Ascending aorta (tissue), 2 donors: ENCODE results near the gene QRSL1. TPM values are rescaled to one million over a fixed set of nuclear protein-coding genes. Genes with fewer than 3 reads are reported as not detected.
"Not testable (repeated sequence)": the region's sequence is repeated elsewhere in the genome, so short reads cannot be mapped to it uniquely, and the experiment has no call there.

Experiments used
- DNase-seq, 2 donors: peaks; one replicate each; pipeline ENCODE4 v3.0.0-alpha.2; 2019; ENCODE audit warnings: low spot score in 2 of 2
- H3K27ac ChIP-seq, 2 donors: fragments of 200-600 bp; sonication (generic); one replicate each; pipeline ENCODE4 v1.5.1; 2016 to 2017; ENCODE audit warnings: mild to moderate bottlenecking in 1 of 2
- H3K27me3 ChIP-seq: fragments of 200-600 bp; sonication (generic); one replicate; pipeline ENCODE4 v1.5.1; 2017
- H3K36me3 ChIP-seq, 2 donors: fragments of 200-600 bp; sonication (generic); one replicate each; pipeline ENCODE4 v1.5.1; 2016
- H3K4me1 ChIP-seq, 2 donors: fragments of 200-600 bp; sonication (generic); one replicate each; pipeline ENCODE4 v1.5.1; 2016 to 2017; ENCODE audit warnings: mild to moderate bottlenecking in 1 of 2
- H3K4me3 ChIP-seq, 2 donors: fragments of 200-600 bp; sonication (generic); one replicate each; pipeline ENCODE4 v1.5.1; 2016 to 2017; ENCODE audit warnings: mild to moderate bottlenecking in 1 of 2
- H3K9me3 ChIP-seq, 2 donors: fragments of 200-600 bp; sonication (generic); one replicate each; pipeline ENCODE4 v1.5.1; 2016
- intact Hi-C: fragments of 100-400 bp; cut with DNase I; formaldehyde crosslinking; loops from one replicate; pipeline ENCODE4 v1.15.1; 2023
- total RNA-seq: library from RNA; depleted of rRNA; stranded (reverse); fragments of >200 nt; gene quantifications from one replicate; pipeline ENCODE4 v1.1.0, GENCODE V29; 2016
- TF ChIP-seq, protein P1 (sequence below), 3 experiments: fragments of 200-600 bp in 2 of 3; fragments of 450-650 bp in 1 of 3; sonication (generic) in 2 of 3; IDR thresholded peaks; one replicate each; pipeline ENCODE4 v1.5.1; 2016 to 2019; ENCODE audit warnings: antibody characterized with exemption in 3 of 3, mild to moderate bottlenecking in 1 of 3, moderate library complexity in 1 of 3

Gene QRSL1
- total RNA-seq, 1 donor from 2014 or later = 3.9 TPM

DNA sequence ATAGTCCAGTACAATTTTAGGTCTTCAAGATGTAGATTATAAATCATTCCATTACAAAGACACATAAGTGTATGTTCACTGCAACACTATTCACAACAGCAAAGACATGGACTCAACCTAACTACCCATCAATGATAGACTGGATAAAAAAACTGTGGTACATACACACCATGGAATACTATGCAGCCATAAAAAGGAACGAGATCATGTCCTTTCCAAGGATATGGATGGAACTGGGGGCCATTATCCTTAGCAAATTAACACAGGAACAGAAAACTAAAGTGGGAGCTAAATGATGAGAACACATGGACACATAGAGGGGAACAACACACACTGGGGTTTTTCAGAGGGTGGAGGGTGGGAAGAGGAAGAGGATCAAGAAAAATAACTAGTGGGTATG lies 6.3 kb upstream of the QRSL1 start:
- no peak for DNase-seq
- Histone ChIP-seq H3K4me3 (no peak overlapping the region), H3K9me3 (no peaks in the 10 kb centered on the region), H3K4me1 (no peaks in the 10 kb centered on the region), H3K27ac (no peak overlapping the region), H3K27me3 (no peaks in the 10 kb centered on the region), H3K36me3 (peaks cover 0 to 4% of the 10 kb centered on the region in 2 donors)
- intact Hi-C loops = no loop called here
- TF ChIP-seq, protein P1, sequence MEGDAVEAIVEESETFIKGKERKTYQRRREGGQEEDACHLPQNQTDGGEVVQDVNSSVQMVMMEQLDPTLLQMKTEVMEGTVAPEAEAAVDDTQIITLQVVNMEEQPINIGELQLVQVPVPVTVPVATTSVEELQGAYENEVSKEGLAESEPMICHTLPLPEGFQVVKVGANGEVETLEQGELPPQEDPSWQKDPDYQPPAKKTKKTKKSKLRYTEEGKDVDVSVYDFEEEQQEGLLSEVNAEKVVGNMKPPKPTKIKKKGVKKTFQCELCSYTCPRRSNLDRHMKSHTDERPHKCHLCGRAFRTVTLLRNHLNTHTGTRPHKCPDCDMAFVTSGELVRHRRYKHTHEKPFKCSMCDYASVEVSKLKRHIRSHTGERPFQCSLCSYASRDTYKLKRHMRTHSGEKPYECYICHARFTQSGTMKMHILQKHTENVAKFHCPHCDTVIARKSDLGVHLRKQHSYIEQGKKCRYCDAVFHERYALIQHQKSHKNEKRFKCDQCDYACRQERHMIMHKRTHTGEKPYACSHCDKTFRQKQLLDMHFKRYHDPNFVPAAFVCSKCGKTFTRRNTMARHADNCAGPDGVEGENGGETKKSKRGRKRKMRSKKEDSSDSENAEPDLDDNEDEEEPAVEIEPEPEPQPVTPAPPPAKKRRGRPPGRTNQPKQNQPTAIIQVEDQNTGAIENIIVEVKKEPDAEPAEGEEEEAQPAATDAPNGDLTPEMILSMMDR (IDR thresholded peaks at IDR 0.05) = no peak

DNA sequence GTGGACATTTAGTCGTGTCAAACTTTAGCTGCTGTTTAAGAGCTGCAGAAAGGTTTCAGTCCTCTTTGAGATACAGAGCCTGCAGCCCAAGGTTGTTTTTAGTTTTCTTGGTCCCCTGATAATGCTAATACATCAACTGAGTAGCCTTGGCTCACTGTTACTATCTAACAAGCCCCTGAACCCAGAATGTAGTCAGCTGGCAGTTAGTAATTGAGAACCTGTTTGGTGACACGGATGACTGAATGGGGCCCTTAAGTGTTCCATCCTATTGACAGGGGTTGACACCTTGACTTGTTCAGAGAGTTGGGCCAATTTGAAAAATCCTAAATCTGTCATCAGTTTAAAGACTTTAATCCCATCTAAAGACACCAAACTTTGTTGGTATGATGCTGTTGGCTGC lies 2.9 kb upstream of the QRSL1 start:
- Histone ChIP-seq H3K27ac (no peak overlapping the region), H3K27me3 (no peaks in the 10 kb centered on the region), H3K4me3 (no peak overlapping the region), H3K4me1 (peaks cover 0 to 7% of the 10 kb centered on the region in 2 donors), H3K36me3 (peaks cover 0 to 4% of the 10 kb centered on the region in 2 donors), H3K9me3 (no peaks in the 10 kb centered on the region)
- intact Hi-C loops = no loop called here
- no peak for DNase-seq
- TF ChIP-seq, protein P1 (IDR thresholded peaks at IDR 0.05) = no peak

DNA sequence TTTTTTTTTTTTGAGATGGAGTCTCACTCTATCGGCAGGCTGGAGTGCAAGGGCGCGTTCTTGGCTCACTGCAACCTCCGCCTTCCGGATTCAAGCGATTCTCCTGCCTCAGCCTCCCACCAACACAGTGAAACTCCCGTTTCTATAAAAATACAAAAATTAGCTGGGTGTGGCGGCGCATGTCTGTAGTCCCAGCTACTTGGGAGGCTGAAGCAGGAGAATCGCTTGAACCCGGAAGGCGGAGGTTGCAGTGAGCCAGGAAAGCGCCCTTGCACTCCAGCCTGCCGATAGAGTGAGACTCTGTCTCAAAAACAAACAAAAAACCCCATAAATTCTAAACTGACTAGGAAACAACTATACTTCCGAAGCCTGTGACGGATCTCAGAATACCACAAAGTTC lies 1.6 kb upstream of the QRSL1 start:
- intact Hi-C loops, H3K27me3 ChIP-seq: not testable (repeated sequence)

DNA sequence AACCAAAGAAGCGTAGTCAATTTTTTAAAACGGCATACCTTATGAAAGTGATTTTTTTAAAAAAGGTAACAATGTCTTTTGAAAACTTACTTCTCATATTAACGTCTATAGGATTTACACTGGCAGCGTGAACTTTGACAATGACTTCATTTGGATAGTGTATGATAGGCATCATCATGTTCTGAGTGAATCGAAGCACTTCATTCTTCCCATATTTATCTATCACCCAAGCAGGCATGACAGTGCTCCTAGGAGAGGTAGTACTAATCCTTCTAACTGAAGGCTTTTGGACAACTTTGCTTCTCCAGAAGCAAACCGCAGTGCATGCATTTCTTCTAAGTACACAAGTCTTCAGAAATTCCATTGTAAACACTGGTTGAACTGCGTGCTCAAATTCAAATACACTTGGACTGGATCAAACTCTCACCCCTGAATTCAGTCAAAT lies 698 bp upstream of the QRSL1 start:
- H3K4me1 ChIP-seq = peaks cover 0 to 7% of the 10 kb centered on the region in 2 donors
- no peak for DNase-seq
- intact Hi-C loops = loop anchor here (1.0 kb wide), 2 partner anchors 111 to 303 kb away; partner anchors contain the start of gene ATG5
- no peaks in the 10 kb centered on the region for H3K27me3 ChIP-seq
- H3K27ac ChIP-seq = peak overlapping the region; percentile 68 to 71
- no peaks in the 10 kb centered on the region for H3K9me3 ChIP-seq
- no peaks in the 10 kb centered on the region for H3K36me3 ChIP-seq
- H3K4me3 ChIP-seq = peak overlapping the region; percentile 64 to 91
- TF ChIP-seq, protein P1 (IDR thresholded peaks at IDR 0.05) = no peak

More for the DNA sequence above, 1.6 kb upstream of the QRSL1 start:
- H3K4me3 ChIP-seq, H3K4me1 ChIP-seq, H3K27ac ChIP-seq, DNase-seq, H3K9me3 ChIP-seq, H3K36me3 ChIP-seq: not testable (repeated sequence)

DNA sequence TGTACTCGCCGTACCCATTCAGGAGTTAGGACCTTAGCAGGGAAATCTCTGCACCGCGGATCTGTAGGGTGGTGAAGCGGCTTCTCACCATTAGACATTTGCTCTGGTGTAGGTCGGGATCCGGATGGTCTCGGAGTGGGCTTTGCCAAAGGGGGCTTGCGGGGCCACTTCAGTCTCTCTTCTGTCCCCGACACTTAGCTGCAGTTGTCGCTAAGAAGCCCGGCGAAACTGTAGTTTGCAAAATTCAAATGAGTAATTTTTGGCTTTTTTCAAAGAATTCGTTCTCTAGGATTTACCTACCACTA lies 433 bp downstream of the QRSL1 start:
- TF ChIP-seq, protein P1 (IDR thresholded peaks at IDR 0.05) = no peak
- Histone ChIP-seq H3K27ac (peak overlapping the region; percentile 68 to 71), H3K4me3 (peak overlapping the region; percentile 64 to 91), H3K4me1 (peaks cover 0 to 7% of the 10 kb centered on the region in 2 donors), H3K9me3 (no peaks in the 10 kb centered on the region), H3K36me3 (no peaks in the 10 kb centered on the region), H3K27me3 (no peaks in the 10 kb centered on the region)
- DNase-seq = no peak
- intact Hi-C loops = loop anchor here (1.0 kb wide), 2 partner anchors 109 to 305 kb away; partner anchors contain the start of gene ATG5

DNA sequence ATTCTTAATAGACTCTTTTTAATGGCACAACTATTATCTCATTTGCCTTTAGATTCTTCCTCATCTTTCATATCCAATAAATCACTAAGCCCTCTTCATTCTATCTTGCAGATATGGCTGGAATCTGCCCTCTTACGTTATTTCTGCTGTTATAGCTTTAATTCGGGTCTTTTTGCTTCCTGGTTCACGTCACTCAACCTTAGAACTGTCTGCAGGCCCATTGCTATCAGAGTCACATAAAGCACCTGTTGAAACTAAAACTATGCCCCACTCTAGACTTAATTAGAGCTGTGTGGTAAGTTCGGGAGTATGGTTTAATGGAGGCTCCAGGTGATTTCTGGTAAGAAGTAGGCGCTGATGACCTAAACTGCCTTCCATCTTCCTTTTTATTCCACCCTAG lies 988 bp downstream of the QRSL1 start:
- H3K27ac ChIP-seq = no peak overlapping the region
- TF ChIP-seq, protein P1 (IDR thresholded peaks at IDR 0.05) = no peak
- H3K36me3 ChIP-seq = no peaks in the 10 kb centered on the region
- H3K27me3 ChIP-seq = no peaks in the 10 kb centered on the region
- DNase-seq = no peak
- intact Hi-C loops = no loop called here
- peaks cover 0 to 7% of the 10 kb centered on the region in 2 donors for H3K4me1 ChIP-seq
- no peaks in the 10 kb centered on the region for H3K9me3 ChIP-seq
- H3K4me3 ChIP-seq = peak overlapping the region; percentile 64 to 91
